HG02798 (cell line): ENCODE results near the gene EFNA5.
"Not testable (repeated sequence)": the region's sequence is repeated elsewhere in the genome, so short reads cannot be mapped to it uniquely, and the experiment has no call there.

ENCODE experiments used
- ATAC-seq: cut with Tn5 transposase; IDR thresholded peaks from one replicate; pipeline ENCODE4 v1.9.1; 2021; ENCODE audit warnings: mild to moderate bottlenecking; ENCODE audit not compliant: unreplicated experiment, poor library complexity

Gene EFNA5

DNA sequence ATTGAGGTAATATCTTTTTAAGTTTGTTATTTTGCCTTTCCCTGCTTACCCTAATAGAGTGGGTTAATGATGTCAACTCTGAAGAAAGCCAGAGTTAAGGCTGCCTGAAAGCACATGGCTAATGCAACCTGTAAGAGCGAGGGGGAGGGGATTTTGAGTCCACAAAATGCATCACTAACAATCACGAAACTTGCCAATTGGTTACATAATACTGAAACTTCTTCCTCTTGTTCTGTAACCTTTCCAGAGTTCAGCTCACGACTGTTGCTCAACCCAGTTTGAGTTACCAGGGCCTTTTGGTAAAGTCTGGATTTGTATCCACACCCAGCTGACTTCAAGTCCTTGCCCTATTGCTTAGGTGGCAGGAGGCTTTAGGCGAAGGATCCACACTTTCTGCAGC is 308.8 kb downstream of the EFNA5 start:
- no peak for ATAC-seq

GRCh38 chr5:107359916-107360234 is 310.9 kb downstream of the EFNA5 start:
- ATAC-seq, result no peak

GRCh38 chr5:107359033-107359915 is 311.5 kb downstream of the EFNA5 start:
- ATAC-seq, result no peak

- no peak for ATAC-seq
Measured at GRCh38 chr5:107356891-107357290, 313.8 kb downstream of the EFNA5 start.

DNA sequence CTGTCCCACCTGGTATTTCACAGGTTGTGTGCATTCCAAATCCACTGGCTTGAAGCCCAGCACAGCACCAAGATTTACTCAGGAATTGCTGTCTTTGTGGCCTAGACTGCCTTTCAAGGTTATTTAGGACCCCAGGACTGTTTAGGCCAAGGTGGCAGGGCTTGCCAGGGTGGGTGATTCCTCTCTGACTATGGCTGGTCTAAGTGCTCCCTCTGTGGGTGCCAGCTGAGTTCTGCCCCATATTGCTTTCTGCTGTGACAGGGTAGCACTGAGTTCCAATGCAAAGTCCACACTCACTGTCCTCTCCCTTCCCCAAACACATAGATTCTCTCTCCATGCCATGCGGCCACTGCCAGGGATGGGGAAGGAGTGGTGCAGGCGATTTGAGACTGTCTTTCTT is 318.2 kb downstream of the EFNA5 start:
- ATAC-seq, result no peak

DNA sequence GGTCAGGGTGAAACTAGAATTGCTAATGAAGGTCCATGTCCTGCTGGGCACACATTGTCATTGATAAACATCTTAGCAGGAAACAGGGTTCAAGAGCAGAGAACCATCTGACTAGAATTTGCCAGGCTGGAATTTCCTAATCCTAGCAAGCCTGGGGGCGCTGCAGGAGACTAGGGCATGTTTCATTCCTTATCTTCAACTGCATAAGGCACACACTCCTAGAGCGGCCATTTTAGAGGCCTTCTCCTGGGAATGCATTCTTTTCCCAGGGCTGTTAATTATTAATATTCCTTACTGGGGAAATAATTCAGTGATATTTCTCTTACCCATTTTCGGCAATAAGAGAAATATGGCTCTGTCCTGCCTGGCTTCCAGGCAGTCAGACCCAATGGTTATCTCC is 324.2 kb downstream of the EFNA5 start:
- not testable (repeated sequence) for ATAC-seq

DNA sequence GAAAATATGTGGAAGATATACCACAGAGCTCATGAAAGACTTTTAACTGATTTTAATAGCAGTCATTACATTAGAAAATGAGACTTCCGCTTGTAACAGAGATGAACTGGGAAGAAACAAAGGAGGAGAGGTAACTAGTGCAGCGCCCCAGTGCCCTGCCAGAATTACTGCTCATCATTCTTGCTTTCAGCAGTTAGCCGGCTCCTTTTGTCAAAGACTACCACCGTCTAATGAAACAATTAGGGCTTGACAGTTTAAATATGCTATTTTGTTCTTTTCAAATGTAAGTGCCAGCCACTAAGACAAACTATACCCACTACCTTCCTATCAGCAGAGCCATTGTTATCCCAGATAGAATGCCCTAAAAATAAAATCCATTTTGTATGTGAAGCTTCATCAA is 328.4 kb downstream of the EFNA5 start:
- no peak for ATAC-seq

DNA sequence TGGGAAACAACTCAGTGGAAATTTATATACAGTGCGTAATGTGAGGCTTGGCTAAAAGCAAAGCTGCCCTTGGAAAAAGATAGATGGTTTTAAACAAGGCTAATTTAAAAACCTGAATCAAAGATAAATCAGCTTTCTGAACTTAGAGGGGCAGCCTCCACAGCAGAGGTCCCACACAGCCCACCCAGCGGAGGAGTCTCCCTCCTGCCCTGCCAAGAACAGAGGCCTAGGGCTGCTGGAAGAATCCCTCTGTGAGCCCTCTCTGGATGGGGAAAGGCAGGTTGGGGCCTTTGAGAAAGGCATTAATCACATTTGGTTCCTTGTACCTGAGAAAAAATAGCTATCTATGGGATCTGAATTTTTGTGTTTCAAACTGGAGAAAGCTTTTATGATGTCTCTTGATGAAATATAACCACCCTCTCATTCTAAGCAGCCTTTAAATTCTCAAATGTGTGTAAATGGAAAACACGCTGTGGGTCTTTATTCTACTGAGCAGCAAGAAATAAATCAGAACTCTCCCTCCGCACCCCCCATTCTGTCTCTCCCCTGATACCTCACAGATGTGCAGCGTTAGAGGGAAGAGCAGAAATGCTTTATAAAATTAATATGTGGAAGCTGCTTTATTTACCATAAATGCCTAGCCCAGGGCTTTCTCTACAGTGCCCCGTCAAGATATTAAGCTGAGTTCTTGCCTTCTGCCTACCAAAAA is 329.2 kb downstream of the EFNA5 start:
- no peak for ATAC-seq

GRCh38 chr5:107340631-107341030 is 330.1 kb downstream of the EFNA5 start:
- ATAC-seq, result no peak

DNA sequence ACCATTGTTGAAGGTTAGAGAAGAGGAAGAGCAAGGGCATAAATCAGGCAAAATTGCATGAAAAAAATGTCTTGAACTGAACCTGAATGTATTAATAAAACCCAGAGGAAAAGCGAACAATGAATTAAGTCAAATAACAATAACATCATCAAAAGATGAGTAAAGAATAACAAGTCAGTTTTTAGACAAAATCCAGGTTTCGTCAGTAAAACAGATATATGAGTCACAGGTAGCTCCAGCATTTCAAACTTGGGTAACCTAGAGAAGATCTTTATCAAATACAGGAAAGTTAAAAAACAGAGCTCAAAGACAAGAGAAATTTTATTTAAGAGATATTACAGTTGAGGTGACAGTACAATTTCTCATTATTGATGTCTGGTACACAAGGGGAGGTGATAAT is 332.4 kb downstream of the EFNA5 start:
- no peak for ATAC-seq

DNA sequence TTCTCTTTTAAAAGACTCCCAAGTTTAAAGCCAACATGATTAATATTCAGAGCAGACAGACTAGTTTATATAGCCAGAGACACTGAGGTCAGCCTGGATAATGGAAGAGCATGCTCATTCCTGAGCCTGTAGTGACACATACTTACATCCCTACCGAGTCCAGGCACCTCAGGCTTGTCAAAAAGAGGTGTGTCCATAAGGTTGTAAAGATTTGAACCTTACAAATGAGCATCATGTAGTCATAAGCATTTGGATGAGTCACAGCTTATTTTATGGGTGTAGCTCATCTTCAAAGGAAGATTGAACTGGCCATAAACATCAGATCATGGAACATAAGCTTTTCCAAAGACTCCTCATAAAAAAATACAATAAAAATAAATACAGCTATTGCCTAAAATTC is 333.5 kb downstream of the EFNA5 start:
- no peak for ATAC-seq

GRCh38 chr5:107331882-107332281 is 338.9 kb downstream of the EFNA5 start:
- no peak for ATAC-seq

GRCh38 chr5:107331312-107331711 is 339.4 kb downstream of the EFNA5 start:
- no peak for ATAC-seq

DNA sequence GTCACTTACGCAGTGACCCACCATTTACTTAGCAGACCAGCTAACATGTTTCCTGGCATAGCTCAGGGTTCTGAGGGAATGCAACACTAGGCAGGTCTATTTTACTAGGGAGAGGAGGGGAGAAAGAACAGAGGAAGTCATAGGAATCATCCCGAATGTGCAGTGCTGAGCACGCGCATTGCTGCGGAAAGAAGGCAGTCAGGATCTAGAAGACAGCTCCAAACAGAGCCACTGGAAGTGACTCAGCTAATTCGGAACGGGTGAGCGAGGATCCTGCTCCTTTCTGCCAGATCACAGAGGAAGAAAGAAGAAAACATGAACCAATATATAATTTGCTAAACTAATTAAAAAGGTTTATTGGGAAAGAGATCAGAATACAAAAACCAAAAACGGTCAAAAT is 339.8 kb downstream of the EFNA5 start:
- ATAC-seq, result no peak

DNA sequence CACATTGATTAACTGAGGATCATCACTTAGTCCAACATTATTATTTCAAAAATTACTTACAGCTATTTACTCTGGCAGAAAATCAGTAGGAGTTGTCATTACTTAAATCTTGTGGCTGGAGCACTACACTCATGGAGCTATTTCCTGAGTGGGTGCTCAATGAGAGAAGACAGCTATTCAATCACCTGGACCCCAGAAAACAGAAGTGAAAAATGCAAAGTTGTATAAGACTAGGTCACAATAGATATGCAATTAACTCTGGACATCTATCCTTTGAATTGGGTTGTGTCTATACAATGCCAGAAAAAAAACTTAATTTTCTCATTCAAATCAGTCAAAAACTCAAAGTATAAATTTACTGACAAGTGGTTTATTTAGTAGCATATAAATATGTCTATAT is 340.9 kb downstream of the EFNA5 start:
- ATAC-seq, result peak; percentile 67
